IPS-20b (cell line): ENCODE results near the gene BTN2A1.

Experiments used
- H3K27ac ChIP-seq: one replicate; pipeline ENCODE4 v1.5.1; 2013; ENCODE audit warnings: low read length
- H3K27me3 ChIP-seq: 2 replicates; pipeline ENCODE4 v1.6.1; 2013; ENCODE audit warnings: mild to moderate bottlenecking, low read length, inconsistent platforms; ENCODE audit not compliant: insufficient read depth
- H3K36me3 ChIP-seq: 2 replicates; pipeline ENCODE4 v1.6.1; 2013; ENCODE audit warnings: low read depth, mild to moderate bottlenecking, inconsistent platforms, low read length, moderate library complexity; ENCODE audit not compliant: insufficient read depth
- H3K4me1 ChIP-seq: 2 replicates; pipeline ENCODE4 v1.6.1; 2013; ENCODE audit warnings: mild to moderate bottlenecking, control low read depth, inconsistent platforms, low read length, moderate library complexity; ENCODE audit not compliant: insufficient read depth
- H3K4me3 ChIP-seq: 2 replicates; pipeline ENCODE4 v1.5.1; 2013; ENCODE audit warnings: mild to moderate bottlenecking, low read length, inconsistent platforms
- H3K9ac ChIP-seq: 2 replicates; pipeline ENCODE4 v1.6.1; 2013; ENCODE audit warnings: low read depth, mild to moderate bottlenecking, inconsistent platforms, low read length, moderate library complexity
- H3K9me3 ChIP-seq: 2 replicates; pipeline ENCODE4 v1.6.1; 2013; ENCODE audit warnings: mild to moderate bottlenecking, low read depth, low read length, inconsistent platforms; ENCODE audit not compliant: insufficient read depth

The BTN2A1 gene

DNA sequence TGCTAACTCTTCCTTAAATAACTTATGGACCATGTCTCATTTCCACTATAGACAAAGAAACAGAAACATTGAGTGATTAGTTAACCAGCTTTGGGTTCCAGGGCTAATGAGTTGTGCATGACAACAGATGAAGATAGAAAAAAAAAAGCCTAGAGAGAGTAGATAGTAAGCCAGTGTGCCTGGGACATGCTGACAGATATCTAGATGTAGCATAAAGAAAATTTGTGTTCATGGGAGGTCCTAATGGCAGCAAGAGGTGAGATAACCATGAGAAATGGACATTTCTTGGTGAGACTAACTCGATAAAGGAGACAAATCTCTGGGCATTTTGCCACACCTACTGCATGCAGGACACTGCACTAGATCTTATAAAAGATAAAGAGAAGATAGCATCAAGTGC is 20.2 kb upstream of the BTN2A1 start:
- H3K9me3 ChIP-seq: peaks cover 9% of the 10 kb centered on the region
- peaks cover 1% of the 10 kb centered on the region; the same call in 1 of the 2 replicates for H3K36me3 ChIP-seq
- no peaks in the 10 kb centered on the region for H3K4me1 ChIP-seq
- no peak overlapping the region for H3K4me3 ChIP-seq
- H3K27ac ChIP-seq: no peak overlapping the region
- H3K9ac ChIP-seq: no peak overlapping the region
- H3K27me3 ChIP-seq: no peaks in the 10 kb centered on the region

DNA sequence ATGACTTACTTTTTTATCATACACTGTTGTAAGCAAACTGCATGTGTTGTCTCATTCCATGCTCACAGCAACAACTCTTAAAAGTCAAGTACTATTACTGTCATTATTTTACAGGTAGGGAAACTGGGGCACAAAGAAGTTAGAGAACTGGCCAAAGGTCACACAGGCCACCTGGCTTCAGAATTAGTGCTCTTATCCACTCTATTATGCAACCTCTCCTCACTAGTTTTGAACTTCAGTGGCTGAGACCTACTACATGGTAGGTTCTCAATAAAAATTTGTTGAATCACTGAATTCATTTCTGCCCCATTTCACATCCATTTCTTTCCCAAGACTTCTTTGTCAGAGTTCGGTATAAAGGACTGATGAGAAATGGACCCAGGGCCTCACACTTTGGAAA is 19.8 kb upstream of the BTN2A1 start:
- H3K9ac ChIP-seq: no peak overlapping the region
- H3K4me3 ChIP-seq: no peak overlapping the region
- H3K4me1 ChIP-seq: no peaks in the 10 kb centered on the region
- H3K36me3 ChIP-seq: no peaks in the 10 kb centered on the region
- peaks cover 9% of the 10 kb centered on the region for H3K9me3 ChIP-seq
- H3K27ac ChIP-seq: no peak overlapping the region
- H3K27me3 ChIP-seq: no peaks in the 10 kb centered on the region

DNA sequence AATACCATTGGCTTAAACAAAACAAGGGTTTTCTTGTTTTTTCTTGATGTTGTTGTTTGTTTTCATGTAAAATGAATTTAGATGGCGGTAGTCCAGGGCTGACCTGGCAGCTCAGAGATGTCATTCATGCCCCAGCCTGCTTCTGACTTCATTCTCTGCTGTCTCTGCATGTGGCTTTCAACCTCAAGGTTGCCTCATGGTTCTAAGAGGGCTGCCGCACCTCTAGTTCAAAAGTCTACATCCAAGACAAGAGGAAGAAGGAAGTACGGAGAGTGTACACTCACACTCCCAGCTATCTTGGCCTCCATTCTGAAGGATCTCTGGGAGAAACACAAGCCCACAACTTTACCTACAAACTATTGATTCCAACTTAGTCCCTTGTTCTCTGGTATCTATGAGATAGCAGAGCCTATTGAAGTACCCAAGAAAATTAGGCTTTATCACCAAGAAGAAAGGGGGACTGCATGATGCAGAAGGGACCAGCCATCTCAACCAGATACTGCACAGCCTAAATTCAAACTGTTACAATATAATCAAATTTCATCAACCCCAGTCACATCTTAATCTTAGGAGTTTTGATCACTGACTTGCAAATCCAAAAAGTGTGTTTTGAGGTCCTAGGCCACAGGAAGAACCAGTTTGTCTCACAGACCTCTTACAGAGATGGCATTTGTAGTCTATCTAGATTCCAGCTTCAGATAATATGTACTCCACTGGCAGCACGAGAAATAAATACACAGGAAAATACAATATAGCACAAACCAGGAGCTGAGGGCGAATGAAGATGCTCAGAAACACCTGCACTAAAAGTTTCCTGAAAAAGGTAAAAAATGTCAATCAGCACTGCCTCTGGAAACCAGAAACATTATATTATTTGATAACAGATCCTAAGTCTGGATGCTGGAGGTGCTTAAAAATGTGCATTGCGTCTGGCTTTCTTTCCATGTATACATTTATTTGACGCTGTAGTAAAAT is 18.3 kb upstream of the BTN2A1 start:
- no peak overlapping the region for H3K4me3 ChIP-seq

DNA sequence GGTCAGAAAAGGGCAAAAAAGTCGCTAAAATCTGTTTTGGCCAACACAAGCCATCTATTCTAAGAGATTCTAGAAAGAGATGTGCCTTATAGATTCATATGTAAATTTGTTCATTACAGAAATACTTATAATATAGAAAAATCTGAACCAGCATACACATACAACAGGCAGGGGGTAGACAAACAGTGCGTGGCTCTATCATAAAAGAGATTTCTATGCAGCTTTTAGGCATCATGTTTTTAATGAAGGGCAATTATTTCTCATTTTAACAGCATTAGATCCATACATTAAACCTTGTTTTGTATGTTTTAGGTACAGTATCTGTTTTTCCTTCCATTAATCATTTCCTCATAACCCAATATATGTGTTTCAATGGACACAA is 16.8 kb upstream of the BTN2A1 start:
- Histone ChIP-seq H3K27me3 (no peaks in the 10 kb centered on the region), H3K4me3 (no peak overlapping the region), H3K36me3 (no peaks in the 10 kb centered on the region), H3K27ac (no peak overlapping the region), H3K4me1 (no peaks in the 10 kb centered on the region), H3K9ac (no peak overlapping the region), H3K9me3 (no peaks in the 10 kb centered on the region)

More for the DNA sequence above, 18.3 kb upstream of the BTN2A1 start:
- peaks cover 1% of the 10 kb centered on the region for H3K9me3 ChIP-seq
- H3K36me3 ChIP-seq: no peaks in the 10 kb centered on the region
- no peaks in the 10 kb centered on the region for H3K27me3 ChIP-seq
- no peaks in the 10 kb centered on the region for H3K4me1 ChIP-seq
- no peak overlapping the region for H3K9ac ChIP-seq
- no peak overlapping the region for H3K27ac ChIP-seq

DNA sequence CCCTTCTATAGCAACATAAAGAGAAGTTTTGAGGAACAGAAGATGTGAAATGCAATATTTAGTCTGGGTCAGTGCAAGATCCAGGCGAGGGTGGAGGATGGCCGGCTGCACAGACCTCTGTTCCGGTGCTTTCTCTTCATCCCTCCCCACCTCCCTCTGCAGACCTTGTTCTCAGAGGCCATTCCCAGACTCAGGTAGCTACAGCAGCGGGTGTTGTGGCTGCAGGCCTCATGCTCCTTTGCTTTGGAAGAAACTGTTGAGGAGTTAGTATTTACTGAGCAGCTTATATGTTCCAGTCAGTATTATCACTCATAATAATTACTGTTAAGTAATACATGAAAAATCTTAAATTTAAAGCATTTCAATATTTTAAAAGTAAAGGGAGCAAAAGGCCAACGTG is 15.8 kb upstream of the BTN2A1 start:
- no peak overlapping the region for H3K4me3 ChIP-seq
- no peaks in the 10 kb centered on the region for H3K36me3 ChIP-seq
- H3K27ac ChIP-seq: no peak overlapping the region
- no peaks in the 10 kb centered on the region for H3K9me3 ChIP-seq
- no peaks in the 10 kb centered on the region for H3K27me3 ChIP-seq
- no peaks in the 10 kb centered on the region for H3K4me1 ChIP-seq
- H3K9ac ChIP-seq: no peak overlapping the region

DNA sequence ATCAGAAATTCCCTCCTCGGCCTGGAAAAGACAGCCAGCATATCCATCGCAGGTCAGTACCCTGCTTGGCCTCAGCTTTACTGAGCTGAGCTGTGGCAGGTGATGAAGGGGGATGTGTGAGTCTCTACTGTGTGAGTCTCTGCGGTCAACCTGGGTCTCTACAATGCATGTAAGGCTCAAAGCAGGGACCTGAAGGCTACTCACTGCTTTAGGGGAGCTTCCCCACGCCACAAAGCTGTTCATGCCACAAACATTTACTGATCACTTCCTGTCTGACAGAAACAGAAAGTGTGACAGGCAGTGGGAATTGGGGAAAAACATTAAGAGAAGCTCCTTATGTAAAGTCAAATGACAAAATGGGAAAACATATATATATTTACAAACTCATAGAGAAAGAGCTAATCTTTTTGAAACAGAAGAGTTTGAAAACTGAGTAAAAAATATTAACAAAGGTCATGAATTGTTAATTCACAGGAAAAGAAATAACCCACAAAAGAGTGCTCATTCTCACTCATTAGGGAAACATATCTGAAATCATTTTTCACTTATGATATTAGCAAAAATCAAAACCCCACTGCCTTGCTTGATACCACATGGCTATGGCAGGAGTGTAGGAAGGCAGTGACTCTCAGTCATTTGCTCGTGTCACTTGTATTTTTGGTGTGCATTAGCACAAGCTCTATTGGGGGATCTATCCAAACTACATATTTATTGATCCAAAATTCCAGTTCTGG is 11.7 kb upstream of the BTN2A1 start:
- Histone ChIP-seq H3K27ac (no peak overlapping the region), H3K9ac (no peak overlapping the region), H3K36me3 (no peaks in the 10 kb centered on the region), H3K9me3 (no peaks in the 10 kb centered on the region), H3K27me3 (no peaks in the 10 kb centered on the region), H3K4me3 (no peak overlapping the region), H3K4me1 (no peaks in the 10 kb centered on the region)

DNA sequence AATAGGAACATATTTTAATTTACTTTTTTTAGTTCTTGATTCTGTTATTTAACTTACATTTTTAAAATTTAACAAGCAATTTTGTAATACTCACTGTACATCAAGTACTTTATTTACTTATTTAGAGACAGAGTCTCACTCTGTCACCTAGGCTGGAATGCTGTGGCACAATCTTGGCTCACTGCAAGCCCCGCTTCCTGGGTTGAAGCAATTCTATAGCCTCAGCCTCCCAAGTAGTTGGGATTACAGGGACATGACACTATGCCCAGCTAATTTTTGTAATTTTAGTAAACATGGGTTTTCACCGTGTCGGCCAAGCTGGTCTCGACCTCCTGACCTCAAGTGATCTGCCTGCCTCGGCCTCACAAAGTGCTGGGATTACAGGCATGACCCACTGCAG is 10.5 kb upstream of the BTN2A1 start:
- H3K36me3 ChIP-seq: no peaks in the 10 kb centered on the region
- no peak overlapping the region for H3K9ac ChIP-seq
- H3K27me3 ChIP-seq: no peaks in the 10 kb centered on the region
- no peak overlapping the region for H3K27ac ChIP-seq
- H3K4me1 ChIP-seq: no peaks in the 10 kb centered on the region
- no peak overlapping the region for H3K4me3 ChIP-seq
- H3K9me3 ChIP-seq: no peaks in the 10 kb centered on the region

DNA sequence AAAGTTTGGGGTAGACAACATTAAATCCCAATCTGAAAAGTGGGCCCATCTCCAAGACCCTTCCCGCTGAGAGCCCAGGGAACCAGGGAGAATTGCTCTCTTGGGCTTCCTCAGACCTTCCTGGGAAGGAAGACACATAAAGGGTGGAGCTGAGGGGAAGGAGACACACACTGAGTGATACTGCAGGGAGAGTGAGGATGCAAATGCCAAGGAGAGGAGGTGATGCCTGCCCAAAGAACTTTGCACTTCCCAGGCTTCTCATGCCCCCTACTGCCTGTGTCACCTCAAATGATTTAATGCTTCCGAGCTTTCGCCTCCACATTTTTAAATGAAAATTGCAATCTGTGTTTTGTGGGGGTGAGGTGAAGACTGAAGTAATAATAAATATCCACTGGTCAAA is 7.5 kb upstream of the BTN2A1 start:
- Histone ChIP-seq H3K9me3 (no peaks in the 10 kb centered on the region), H3K9ac (no peak overlapping the region), H3K4me3 (no peak overlapping the region), H3K27ac (no peak overlapping the region), H3K27me3 (no peaks in the 10 kb centered on the region), H3K36me3 (no peaks in the 10 kb centered on the region), H3K4me1 (no peaks in the 10 kb centered on the region)

DNA sequence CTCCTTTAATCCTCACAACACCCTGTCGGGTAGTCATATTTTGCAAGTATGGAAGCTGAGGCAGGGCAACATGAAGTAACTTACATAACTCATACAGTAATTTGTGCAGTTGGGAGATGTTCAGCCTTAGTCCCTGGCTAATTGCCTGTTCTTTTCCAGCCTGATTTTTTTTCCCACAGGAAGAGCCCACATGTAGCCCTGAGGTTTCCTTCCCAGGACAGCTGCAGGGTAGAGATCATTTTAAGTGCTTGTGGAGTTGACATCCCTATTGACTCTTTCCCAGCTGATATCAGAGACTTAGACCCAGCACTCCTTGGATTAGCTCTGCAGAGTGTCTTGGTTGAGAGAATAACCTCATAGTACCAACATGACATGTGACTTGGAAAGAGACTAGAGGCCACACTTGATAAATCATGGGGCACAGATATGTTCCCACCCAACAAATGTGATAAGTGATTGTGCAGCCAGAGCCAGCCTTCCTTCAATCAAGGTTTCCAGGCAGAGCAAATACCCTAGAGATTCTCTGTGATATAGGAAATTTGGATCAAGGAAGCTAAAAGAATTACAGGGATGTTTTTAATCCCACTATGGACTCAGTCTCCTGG is 5.0 kb upstream of the BTN2A1 start:
- Histone ChIP-seq H3K9ac (no peak overlapping the region), H3K4me1 (peaks cover 6% of the 10 kb centered on the region; the same call in 1 of the 2 replicates), H3K27me3 (no peaks in the 10 kb centered on the region), H3K36me3 (no peaks in the 10 kb centered on the region), H3K4me3 (no peak overlapping the region), H3K9me3 (no peaks in the 10 kb centered on the region), H3K27ac (no peak overlapping the region)

DNA sequence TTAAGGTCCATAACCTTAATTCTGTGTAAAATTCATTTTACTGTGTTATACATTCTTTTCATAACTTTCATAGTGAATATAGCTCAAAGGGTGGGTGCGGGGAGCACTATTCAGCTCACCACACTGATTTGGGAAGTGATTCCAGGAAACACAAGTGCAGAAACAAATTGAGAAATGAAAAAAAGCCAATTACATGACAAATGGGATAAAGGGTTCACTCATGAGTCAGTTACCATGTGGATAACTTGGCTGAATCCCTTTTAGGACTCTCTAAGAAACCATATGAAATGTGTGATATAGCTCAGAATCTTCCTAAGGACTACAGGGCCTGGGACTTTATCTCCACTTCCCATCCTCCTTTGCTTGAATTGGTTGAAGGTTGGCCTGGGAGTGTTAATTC is 3.1 kb upstream of the BTN2A1 start:
- peaks cover 7% of the 10 kb centered on the region for H3K36me3 ChIP-seq
- H3K27me3 ChIP-seq: no peaks in the 10 kb centered on the region
- H3K4me3 ChIP-seq: no peak overlapping the region
- H3K27ac ChIP-seq: no peak overlapping the region
- peaks cover 6% of the 10 kb centered on the region; the same call in 1 of the 2 replicates for H3K4me1 ChIP-seq
- no peak overlapping the region for H3K9ac ChIP-seq
- H3K9me3 ChIP-seq: no peaks in the 10 kb centered on the region

DNA sequence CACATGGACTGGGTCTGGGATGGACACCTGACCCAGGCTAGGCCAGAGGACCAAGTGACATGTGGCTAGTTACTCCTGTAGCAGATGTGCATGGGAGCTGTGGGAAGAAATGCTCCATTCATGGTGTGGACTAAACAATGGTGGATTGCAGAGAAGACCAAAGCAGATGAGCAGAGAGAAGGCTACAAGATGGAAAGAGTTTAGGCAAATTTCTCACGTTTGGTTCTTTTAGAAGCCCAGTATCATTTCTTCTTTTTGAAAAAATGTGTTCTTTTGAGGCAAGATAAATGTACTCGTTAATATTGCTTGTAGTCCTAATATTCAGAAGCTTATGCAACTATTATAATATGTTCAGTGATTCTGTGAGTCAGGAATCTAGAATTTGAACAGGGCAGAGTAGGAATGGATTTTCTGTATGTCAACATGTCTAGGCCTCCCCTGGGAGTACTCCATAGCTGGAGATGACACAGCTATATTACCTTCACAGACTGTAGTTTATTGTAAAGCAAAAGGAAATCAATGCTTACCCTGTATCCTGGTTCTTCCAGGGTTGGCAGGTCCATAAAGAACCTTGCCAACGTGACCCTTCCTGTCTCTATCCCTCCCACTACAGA is 2.3 kb upstream of the BTN2A1 start:
- Histone ChIP-seq H3K27me3 (no peaks in the 10 kb centered on the region), H3K4me1 (peaks cover 6% of the 10 kb centered on the region; the same call in 1 of the 2 replicates), H3K9ac (no peak overlapping the region), H3K36me3 (peaks cover 15% of the 10 kb centered on the region), H3K9me3 (no peaks in the 10 kb centered on the region), H3K27ac (no peak overlapping the region), H3K4me3 (no peak overlapping the region)
